GM12878 (cell line): ENCODE data around the gene POLRMT. TPM values are rescaled to one million over a fixed set of nuclear protein-coding genes. Genes with fewer than 3 reads are reported as not detected.

ENCODE experiments used
- ATAC-seq: fragments of 200-7000 bp; cut with Tn5 transposase; 3 replicates; pipeline ENCODE4 v1.9.1; 2020; ENCODE audit warnings: mild to moderate bottlenecking, moderate library complexity
- BruUV-seq: library from RNA; stranded (reverse); fragments of 400-500 nt; replicated peaks from 2 replicates; lab custom pipeline; 2021; lab: Mats Ljungman, UMichigan
- CTCF ChIA-PET: fragments of 300-600 bp; sonication (Branson Sonifier 250); formaldehyde crosslinking; extraction: SDS; loops from one replicate; lab custom pipeline; 2021; ENCODE audit warnings: inconsistent platforms; lab: Yijun Ruan, JAX
- POLR2A ChIA-PET: fragments of 350-600 bp; formaldehyde crosslinking; extraction: SDS; loops from one replicate; lab custom pipeline; 2021; ENCODE audit warnings: inconsistent platforms; lab: Charles Lee
- RAD21 ChIA-PET: fragments of 300-600 bp; sonication (Branson Sonifier 250); formaldehyde crosslinking; loops from one replicate; lab custom pipeline; 2023; ENCODE audit warnings: antibody characterized with exemption; ENCODE audit not compliant: unreplicated experiment; lab: Charles Lee
- SMC1A ChIA-PET: fragments of 300-600 bp; sonication (Branson Sonifier 250); formaldehyde crosslinking; loops from one replicate; lab custom pipeline; 2023; ENCODE audit not compliant: unreplicated experiment, uncharacterized antibody; lab: Charles Lee
- DNase-seq: peaks from one replicate; pipeline ENCODE4 v3.0.0-alpha.2; 2011; ENCODE audit warnings: low read depth, low spot score
- FAIRE-seq: peaks from 3 replicates; lab custom pipeline; 2011; peaks lifted over from hg19 to GRCh38; lab: Jason Lieb, UNC
- H2AFZ ChIP-seq: 2 replicates; pipeline ENCODE4 v1.6.0; 2011; ENCODE audit warnings: low read depth, low read length, control low read depth; ENCODE audit not compliant: control insufficient read depth
- H3K27ac ChIP-seq: 2 replicates; pipeline ENCODE4 v1.5.1; 2011; ENCODE audit warnings: control low read depth; ENCODE audit not compliant: control insufficient read depth, insufficient read depth
- H3K27me3 ChIP-seq, 2 experiments: replicated peaks in 1 of 2; 2 replicates each; pipeline versions ENCODE4 v1.6.0 to v1.6.1; 2011; ENCODE audit warnings: low read length in 1 of 2; ENCODE audit not compliant: control insufficient read depth in 2 of 2, insufficient read depth in 2 of 2
- H3K36me3 ChIP-seq, 2 experiments: 2 replicates each; pipeline ENCODE4 v1.5.1; 2011; ENCODE audit warnings: low read length in 1 of 2; ENCODE audit not compliant: control insufficient read depth in 2 of 2, insufficient read depth in 2 of 2
- H3K4me1 ChIP-seq: 2 replicates; pipeline ENCODE4 v1.6.1; 2011; ENCODE audit warnings: mild to moderate bottlenecking, low read length, moderate library complexity, mixed read lengths; ENCODE audit not compliant: control insufficient read depth, insufficient read depth
- H3K4me2 ChIP-seq: 2 replicates; pipeline ENCODE4 v1.6.0; 2011; ENCODE audit warnings: control low read depth; ENCODE audit not compliant: control insufficient read depth, insufficient read depth
- H3K4me3 ChIP-seq: fragments of 200-600 bp; sonication (generic); 2 replicates; pipeline ENCODE4 v1.5.1; 2016
- H3K79me2 ChIP-seq: 2 replicates; pipeline ENCODE4 v1.6.0; 2011; ENCODE audit warnings: low read length; ENCODE audit not compliant: control insufficient read depth, insufficient read depth
- H3K9ac ChIP-seq: 2 replicates; pipeline ENCODE4 v1.8.0; 2011; ENCODE audit warnings: low read length, control low read depth, mixed read lengths; ENCODE audit not compliant: control insufficient read depth, insufficient read depth
- H3K9me3 ChIP-seq: replicated peaks from 3 replicates; pipeline ENCODE4 v1.5.1; 2011; ENCODE audit warnings: mild to moderate bottlenecking, low read length; ENCODE audit not compliant: control insufficient read depth, insufficient read depth
- H4K20me1 ChIP-seq: 2 replicates; pipeline ENCODE4 v1.6.0; 2011; ENCODE audit not compliant: control insufficient read depth, insufficient read depth
- POLR2AphosphoS2 ChIP-seq: IDR thresholded peaks from 2 replicates; pipeline ENCODE4 v1.6.1; 2011; ENCODE audit warnings: low read depth, mild to moderate bottlenecking, low read length, improper control_type of control experiment, moderate library complexity
- ZBTB11 ChIP-seq: fragments of 450-650 bp; formaldehyde crosslinking; IDR thresholded peaks from 2 replicates; pipeline ENCODE4 v1.5.0; 2022; ENCODE audit warnings: mild to moderate bottlenecking, missing genetic modification characterization
- WGBS: methylation state at CpG from one replicate; pipeline ENCODE4 v1.1.6; 2016; ENCODE audit warnings: low lambda C conversion rate; ENCODE audit not compliant: insufficient replicate concordance, insufficient coverage; ENCODE audit errors: missing lambda C conversion rate; 5-methylcytosine and 5-hydroxymethylcytosine counted together
- in situ Hi-C: fragments of 300-500 bp; cut with MboI; formaldehyde crosslinking; loops from 9 replicates; pipeline ENCODE4 v1.14.3; 2018; ENCODE audit warnings: mixed read lengths
- intact Hi-C: fragments of 100-400 bp; cut with micrococcal nuclease; formaldehyde crosslinking; loops from one replicate; pipeline ENCODE4 v1.14.2; 2022; ENCODE audit not compliant: unreplicated experiment
- polyA plus RNA-seq, 11 experiments: library from polyadenylated mRNA; depleted of rRNA in 4 of 11; unstranded in 6 of 11; stranded (reverse) in 5 of 11; fragments of >200 nt; fragmentation: Nextera tagmentation in 4 of 11; fragmentation: Illumina TruSeq in 1 of 11; extraction: Ambion mirVana in 4 of 11; extraction: Trizol in 1 of 11; gene quantifications; 1 replicate in 1 of 11; 2 replicates in 10 of 11; pipeline versions ENCODE4 v1.2.1 to v1.2.3, GENCODE V29; 2011 to 2016; ENCODE audit warnings: inconsistent platforms in 2 of 11, missing spikeins in 2 of 11, low read depth in 1 of 11
- total RNA-seq, 4 experiments: library from RNA; depleted of rRNA in 3 of 4; stranded (reverse); fragments of >200 nt in 3 of 4; fragmentation: Illumina TruSeq in 1 of 4; extraction: Trizol in 1 of 4; gene quantifications; 2 replicates each; pipeline versions ENCODE4 v1.2.1 to v1.2.3, GENCODE V29; 2013 to 2021

Gene POLRMT
- total and polyA plus RNA-seq, 10 of the 15 experiments (the other 5 are each of a cell fraction or from before 2014, with no cell fraction given): 9.9 to 57.6 (median 34.6) TPM

DNA sequence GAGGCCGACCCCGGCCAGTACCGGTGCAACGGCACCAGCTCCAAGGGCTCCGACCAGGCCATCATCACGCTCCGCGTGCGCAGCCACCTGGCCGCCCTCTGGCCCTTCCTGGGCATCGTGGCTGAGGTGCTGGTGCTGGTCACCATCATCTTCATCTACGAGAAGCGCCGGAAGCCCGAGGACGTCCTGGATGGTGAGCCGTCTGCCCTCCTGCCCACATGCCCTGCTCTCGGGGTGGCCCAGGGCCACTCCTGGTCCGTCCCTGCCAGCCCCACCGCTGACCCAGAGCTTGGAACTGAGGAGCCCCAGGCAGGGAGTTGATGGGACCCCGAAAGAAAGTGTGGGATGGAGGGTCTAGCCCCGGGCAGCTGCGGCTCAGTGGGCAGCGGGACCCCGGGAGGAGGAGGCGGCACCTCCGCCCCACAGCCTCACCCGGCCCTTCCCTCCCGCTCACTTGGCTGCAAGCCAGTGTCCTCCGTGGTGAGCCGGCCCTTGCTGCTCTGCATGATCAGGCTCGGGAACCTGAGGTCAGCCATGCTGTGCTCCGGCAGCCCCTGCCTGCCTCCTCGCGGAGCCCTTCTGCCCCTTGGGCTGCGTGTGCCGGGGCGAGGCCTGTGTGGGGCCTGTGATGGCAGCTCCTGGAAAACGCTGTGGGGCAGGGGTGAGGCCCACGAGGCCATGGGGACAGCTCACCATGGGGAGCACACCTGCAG is 51.8 kb downstream of the POLRMT start:
- Histone ChIP-seq H3K9me3 (no peaks in the 10 kb centered on the region), H3K9ac (no peak overlapping the region), H3K36me3 (peaks cover 0 to 44% of the 10 kb centered on the region in 2 experiments; a peak in 3 of 4 replicates), H4K20me1 (0 out of 2 replicates have a peak, but pooled peaks cover 5% of the 10 kb centered on the region), H3K79me2 (peaks cover 26% of the 10 kb centered on the region), H3K27me3 (no peaks in the 10 kb centered on the region), H2AFZ (no peak overlapping the region), H3K4me3 (no peak overlapping the region)
- DNase-seq (no peak), ATAC-seq (no peak), FAIRE-seq (no peak)
- ChIA-PET RAD21 (no interaction called here), SMC1A (no interaction called here), CTCF (no interaction called here)
- intact Hi-C loops: no loop called here
- in situ Hi-C loops: no loop called here
- BruUV-seq: no TSS peak
- TF ChIP-seq POLR2AphosphoS2 (0 out of 2 replicates have a peak, but pooled peaks have one; percentile 26), ZBTB11 (CRISPR knock-in tag) (no peak)
- TF ChIP-seq, all 136 proteins: peak for 1
- no peaks in the 10 kb centered on the region for H3K4me1 ChIP-seq
- H3K4me2 ChIP-seq: no peak overlapping the region
- WGBS: 94% methylated on average over 38 of the region's 40 CpGs
- no peak overlapping the region for H3K27ac ChIP-seq
- POLR2A ChIA-PET: no interaction called here
